ENCODE results near the gene ATAD1.

DNA sequence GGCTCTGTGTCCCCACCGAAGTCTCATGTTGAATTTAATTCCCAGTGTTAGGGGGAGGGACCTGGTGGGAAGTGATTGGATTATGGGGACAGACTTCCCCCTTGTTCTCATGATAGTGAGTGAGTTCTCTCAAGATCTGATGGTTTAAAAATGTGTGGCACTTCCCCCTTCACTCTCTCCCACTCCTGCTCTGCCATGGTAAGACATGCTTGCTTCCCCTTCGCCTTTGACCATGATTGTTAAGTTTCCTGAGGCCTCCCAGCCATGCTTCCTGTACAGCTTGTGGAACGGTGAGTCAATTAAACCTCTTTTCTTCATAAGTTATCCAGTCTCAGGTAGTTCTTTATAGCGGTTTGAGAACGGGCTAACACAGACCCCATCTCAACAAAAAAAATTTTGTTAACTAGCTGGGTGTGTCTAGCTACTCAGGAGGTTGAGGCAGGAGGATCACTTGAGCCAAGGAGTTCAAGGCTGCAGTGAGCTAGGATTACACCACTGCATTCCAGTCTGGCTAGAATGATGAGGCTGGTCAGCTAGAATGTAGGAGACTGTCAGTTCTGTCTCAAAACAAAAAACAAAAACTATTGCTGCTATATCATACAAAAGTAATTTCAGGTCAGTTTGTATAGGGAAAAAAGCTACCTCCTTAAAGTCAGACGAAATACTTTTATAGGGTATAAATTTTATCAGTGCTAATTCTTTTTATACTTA lies 57.7 kb downstream of the ATAD1 start:
- TF ChIP-seq EP300 (IDR thresholded peaks at IDR 0.05) = no peak
- TF ChIP-seq, protein P1, sequence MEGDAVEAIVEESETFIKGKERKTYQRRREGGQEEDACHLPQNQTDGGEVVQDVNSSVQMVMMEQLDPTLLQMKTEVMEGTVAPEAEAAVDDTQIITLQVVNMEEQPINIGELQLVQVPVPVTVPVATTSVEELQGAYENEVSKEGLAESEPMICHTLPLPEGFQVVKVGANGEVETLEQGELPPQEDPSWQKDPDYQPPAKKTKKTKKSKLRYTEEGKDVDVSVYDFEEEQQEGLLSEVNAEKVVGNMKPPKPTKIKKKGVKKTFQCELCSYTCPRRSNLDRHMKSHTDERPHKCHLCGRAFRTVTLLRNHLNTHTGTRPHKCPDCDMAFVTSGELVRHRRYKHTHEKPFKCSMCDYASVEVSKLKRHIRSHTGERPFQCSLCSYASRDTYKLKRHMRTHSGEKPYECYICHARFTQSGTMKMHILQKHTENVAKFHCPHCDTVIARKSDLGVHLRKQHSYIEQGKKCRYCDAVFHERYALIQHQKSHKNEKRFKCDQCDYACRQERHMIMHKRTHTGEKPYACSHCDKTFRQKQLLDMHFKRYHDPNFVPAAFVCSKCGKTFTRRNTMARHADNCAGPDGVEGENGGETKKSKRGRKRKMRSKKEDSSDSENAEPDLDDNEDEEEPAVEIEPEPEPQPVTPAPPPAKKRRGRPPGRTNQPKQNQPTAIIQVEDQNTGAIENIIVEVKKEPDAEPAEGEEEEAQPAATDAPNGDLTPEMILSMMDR (IDR thresholded peaks at IDR 0.05) = no peak
